HG03521 (cell line): Measurements from ENCODE around the gene GGTLC2.
"Not testable (repeated sequence)": the region's sequence is repeated elsewhere in the genome, so short reads cannot be mapped to it uniquely, and the experiment has no call there.

Experiments
- ATAC-seq: cut with Tn5 transposase; IDR thresholded peaks from one replicate; pipeline ENCODE4 v1.9.1; 2021; ENCODE audit warnings: mild to moderate bottlenecking, moderate library complexity; ENCODE audit not compliant: unreplicated experiment

The GGTLC2 gene

GRCh38 chr22:22667966-22668880, 23.8 kb downstream of the GGTLC2 start:
- no peak for ATAC-seq

- no peak for ATAC-seq
Observed at GRCh38 chr22:22669093-22669492, 24.7 kb downstream of the GGTLC2 start.

- ATAC-seq: no peak
Observed at GRCh38 chr22:22670076-22670795, 25.8 kb downstream of the GGTLC2 start.

- ATAC-seq: no peak
Observed at GRCh38 chr22:22671506-22671905, 27.1 kb downstream of the GGTLC2 start.

- no peak for ATAC-seq
Observed at GRCh38 chr22:22673099-22673498, 28.7 kb downstream of the GGTLC2 start.

GRCh38 chr22:22673628-22674027, 29.2 kb downstream of the GGTLC2 start:
- no peak for ATAC-seq

- ATAC-seq: no peak
Observed at GRCh38 chr22:22674467-22674866, 30.1 kb downstream of the GGTLC2 start.

- no peak for ATAC-seq
Observed at GRCh38 chr22:22678970-22679369, 34.6 kb downstream of the GGTLC2 start.

GRCh38 chr22:22680396-22680795, 36.0 kb downstream of the GGTLC2 start:
- ATAC-seq: no peak

- no peak for ATAC-seq
Observed at GRCh38 chr22:22681221-22681739, 36.9 kb downstream of the GGTLC2 start.

- no peak for ATAC-seq
Observed at GRCh38 chr22:22682196-22682595, 37.8 kb downstream of the GGTLC2 start.

- ATAC-seq: no peak
Observed at GRCh38 chr22:22682807-22683667, 38.6 kb downstream of the GGTLC2 start.

GRCh38 chr22:22683668-22684361, 39.4 kb downstream of the GGTLC2 start:
- ATAC-seq: no peak

GRCh38 chr22:22684580-22685561, 40.5 kb downstream of the GGTLC2 start:
- ATAC-seq: no peak

- no peak for ATAC-seq
Observed at GRCh38 chr22:22685586-22685985, 41.2 kb downstream of the GGTLC2 start.

- not testable (repeated sequence) for ATAC-seq
Observed at GRCh38 chr22:22686202-22687115, 42.0 kb downstream of the GGTLC2 start.

- no peak for ATAC-seq
Observed at GRCh38 chr22:22687638-22688500, 43.5 kb downstream of the GGTLC2 start.
